Measurements from ENCODE around the gene ARL2BP.
A peak's percentile ranks its signal among the peaks of the same experiment; 100 is the strongest.
"Not testable (repeated sequence)": the region's sequence is repeated elsewhere in the genome, so short reads cannot be mapped to it uniquely, and the experiment has no call there.

The ARL2BP gene

GRCh38 chr16:57263541-57264351, 18.7 kb downstream of the ARL2BP start:
- DNase-seq (ENCODE audit: low read depth in 3 of 3), result no peak

- DNase-seq (ENCODE audit: low read depth in 3 of 3), result no peak
Observed at GRCh38 chr16:57264381-57264780, 19.3 kb downstream of the ARL2BP start.

- DNase-seq (ENCODE audit: low read depth in 3 of 3), result no peak
Observed at GRCh38 chr16:57264950-57265371, 19.9 kb downstream of the ARL2BP start.

- no peak for DNase-seq (ENCODE audit: low read depth in 3 of 3)
Observed at GRCh38 chr16:57265850-57266530, 20.9 kb downstream of the ARL2BP start.

- no peak for DNase-seq (ENCODE audit: low read depth in 3 of 3)
Observed at GRCh38 chr16:57266531-57267260, 21.6 kb downstream of the ARL2BP start.

GRCh38 chr16:57267343-57267742, 22.3 kb downstream of the ARL2BP start:
- not testable (repeated sequence) for DNase-seq (ENCODE audit: low read depth in 3 of 3)

GRCh38 chr16:57268804-57269800, 24.0 kb downstream of the ARL2BP start:
- no peak for DNase-seq (ENCODE audit: low read depth in 3 of 3)

GRCh38 chr16:57270221-57271062, 25.4 kb downstream of the ARL2BP start:
- DNase-seq (ENCODE audit: low read depth in 3 of 3), result no peak

GRCh38 chr16:57271063-57271345, 25.9 kb downstream of the ARL2BP start:
- DNase-seq (ENCODE audit: low read depth in 3 of 3), result no peak

- DNase-seq (ENCODE audit: low read depth in 3 of 3), result no peak
Observed at GRCh38 chr16:57271867-57272495, 26.9 kb downstream of the ARL2BP start.

DNA sequence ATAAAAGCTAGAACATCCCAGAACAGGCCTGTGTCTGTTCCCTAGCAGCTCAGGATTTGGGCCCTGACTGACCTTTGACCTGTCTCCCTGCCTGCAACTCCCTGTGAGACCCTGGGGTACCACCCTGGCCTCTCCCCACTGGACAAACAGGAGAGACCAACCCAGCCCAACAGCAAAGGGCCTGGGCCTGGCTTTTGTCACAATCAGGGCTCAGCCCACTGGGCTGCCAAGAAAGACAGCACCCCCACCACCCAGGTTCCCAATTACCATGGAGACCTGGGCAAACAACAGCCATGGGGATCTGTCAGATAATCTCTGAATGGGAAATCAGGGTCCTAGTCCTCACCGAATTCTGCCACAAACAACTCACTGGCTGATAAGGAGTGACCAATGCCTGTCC, 28.3 kb downstream of the ARL2BP start:
- no peak for DNase-seq (ENCODE audit: low read depth in 3 of 3)

GRCh38 chr16:57273826-57274225, 28.8 kb downstream of the ARL2BP start:
- no peak for DNase-seq (ENCODE audit: low read depth in 3 of 3)

DNA sequence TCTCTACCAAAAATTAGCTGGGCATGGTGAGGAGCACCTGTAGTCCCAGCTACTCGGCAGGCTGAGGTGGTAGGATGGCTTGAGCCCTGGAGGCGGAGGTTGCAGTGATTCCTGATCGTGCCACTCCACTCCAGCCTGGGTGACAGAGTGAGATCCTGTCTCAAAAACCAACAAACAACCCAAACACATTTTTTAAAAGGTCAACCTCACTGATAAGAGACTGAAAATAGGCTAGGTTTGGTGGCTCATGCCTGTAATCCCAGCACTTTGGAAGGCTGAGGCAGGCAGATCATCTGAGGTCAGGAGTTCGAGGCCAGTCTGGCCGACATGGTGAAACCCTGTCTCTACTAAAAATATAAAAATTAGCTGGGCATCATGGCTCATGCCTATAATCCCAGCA, 30.9 kb downstream of the ARL2BP start:
- DNase-seq (ENCODE audit: low read depth in 3 of 3), result not testable (repeated sequence)

DNA sequence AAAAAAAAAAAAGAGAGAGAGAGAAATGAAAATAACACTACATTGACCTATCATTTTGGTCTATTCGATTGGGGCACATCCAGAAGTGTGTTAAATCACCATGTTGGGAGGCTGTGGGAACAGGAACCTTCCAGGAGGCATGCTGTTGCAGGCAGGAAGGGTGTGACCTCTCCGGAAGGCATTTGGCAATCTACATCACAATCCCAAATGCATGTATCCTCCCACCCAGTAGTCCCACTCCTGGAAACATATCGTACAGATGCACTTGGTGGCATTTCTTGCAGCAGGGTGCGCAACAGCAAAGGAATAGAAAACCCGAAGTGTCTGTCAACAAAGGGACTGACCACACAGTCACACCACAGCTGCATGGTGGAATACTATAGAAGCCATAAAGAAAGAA, 31.5 kb downstream of the ARL2BP start:
- no peak for DNase-seq (ENCODE audit: low read depth in 3 of 3)

DNA sequence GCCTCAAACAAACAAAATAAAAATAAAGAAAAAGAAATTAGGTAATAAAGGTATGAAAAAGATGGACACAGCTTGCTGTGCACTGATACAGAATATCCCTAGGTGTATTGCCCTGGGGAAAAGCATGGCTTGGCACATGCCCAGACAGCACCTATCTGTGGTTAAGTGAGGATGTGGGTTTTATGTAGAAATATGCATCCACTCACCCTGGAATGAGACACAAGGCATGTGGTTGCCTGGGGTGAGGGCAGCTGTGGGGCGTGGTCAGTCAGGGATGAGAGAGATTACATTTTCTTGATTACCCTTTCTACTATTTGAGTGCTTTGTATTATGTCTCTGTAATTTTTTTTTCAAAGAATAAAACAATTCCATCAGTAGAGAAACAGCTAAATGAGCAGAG, 32.5 kb downstream of the ARL2BP start:
- peak in 1 of 3 donors; percentile 38 for DNase-seq (ENCODE audit: low read depth in 3 of 3)

- no peak for DNase-seq (ENCODE audit: low read depth in 3 of 3)
Observed at GRCh38 chr16:57278494-57278893, 33.4 kb downstream of the ARL2BP start.

- DNase-seq (ENCODE audit: low read depth in 3 of 3), result no peak
Observed at GRCh38 chr16:57279780-57280638, 35.0 kb downstream of the ARL2BP start.

- DNase-seq (ENCODE audit: low read depth in 3 of 3), result no peak
Observed at GRCh38 chr16:57281791-57282190, 36.7 kb downstream of the ARL2BP start.
